HUES64 (cell line): Measurements from ENCODE around the gene WDR87.
A peak's percentile ranks its signal among the peaks of the same experiment; 100 is the strongest.

Experiments
- H3K27ac ChIP-seq: 2 replicates; pipeline ENCODE4 v1.7.0; 2013; ENCODE audit warnings: low read depth, low read length, inconsistent platforms
- H3K27me3 ChIP-seq: 2 replicates; pipeline ENCODE4 v1.6.1; 2013; ENCODE audit warnings: mild to moderate bottlenecking, low read length; ENCODE audit not compliant: insufficient read depth
- H3K36me3 ChIP-seq: 2 replicates; pipeline ENCODE4 v1.6.1; 2013; ENCODE audit warnings: mild to moderate bottlenecking, low read length; ENCODE audit not compliant: insufficient read depth
- H3K4me1 ChIP-seq: 2 replicates; pipeline ENCODE4 v1.6.1; 2013; ENCODE audit warnings: mild to moderate bottlenecking, low read length, moderate library complexity; ENCODE audit not compliant: insufficient read depth
- H3K4me3 ChIP-seq: 2 replicates; pipeline ENCODE4 v1.5.1; 2013; ENCODE audit warnings: mild to moderate bottlenecking, low read length, moderate library complexity
- H3K9ac ChIP-seq: 2 replicates; pipeline ENCODE4 v1.6.1; 2013; ENCODE audit warnings: mild to moderate bottlenecking, low read depth, low read length
- H3K9me3 ChIP-seq: 2 replicates; pipeline ENCODE4 v1.6.1; 2013; ENCODE audit warnings: low read depth, low read length; ENCODE audit not compliant: insufficient read depth
- WGBS: fragments of 150-250, 120-280 bp; methylation state at CpG from one replicate; pipeline ENCODE4 v1.1.7; 2013; ENCODE audit warnings: missing lambda C conversion rate; 5-methylcytosine and 5-hydroxymethylcytosine counted together

The WDR87 gene

GRCh38 chr19:37907735-37908455, 1.5 kb upstream of the WDR87 start:
- Histone ChIP-seq H3K36me3 (no peaks in the 10 kb centered on the region), H3K27ac (no peak overlapping the region), H3K9ac (peak overlapping the region; percentile 77), H3K4me1 (peaks cover 20% of the 10 kb centered on the region), H3K4me3 (peak overlapping the region; percentile 91), H3K27me3 (no peaks in the 10 kb centered on the region), H3K9me3 (no peaks in the 10 kb centered on the region)
- WGBS: 26% methylated on average over 12 of the region's 13 CpGs

- H3K9me3 ChIP-seq: no peaks in the 10 kb centered on the region
- no peaks in the 10 kb centered on the region for H3K36me3 ChIP-seq
- H3K27me3 ChIP-seq: no peaks in the 10 kb centered on the region
- peak within 1 kb of the TSS; percentile 91 for H3K4me3 ChIP-seq
- WGBS: under 1% methylated on average over 95 of the region's 95 CpGs
- peak within 1 kb of the TSS; percentile 85 for H3K27ac ChIP-seq
- H3K4me1 ChIP-seq: peaks cover 20% of the 10 kb centered on the region
- H3K9ac ChIP-seq: peak within 1 kb of the TSS; percentile 77
Measured at GRCh38 chr19:37906869-37907734, 708 bp upstream of the WDR87 start, which contains the start of gene SIPA1L3. Gene SIPA1L3 (plus strand): TSS chr19:37907208. CDS start chr19:38081566, 174,358 bp downstream.

- Histone ChIP-seq H3K36me3 (no peaks in the 10 kb centered on the region), H3K27me3 (no peaks in the 10 kb centered on the region), H3K27ac (no peak overlapping the region), H3K4me3 (no peak overlapping the region), H3K4me1 (peaks cover 9% of the 10 kb centered on the region), H3K9ac (no peak overlapping the region), H3K9me3 (no peaks in the 10 kb centered on the region)
- WGBS: 89% methylated on average over 2 of the region's 2 CpGs
Measured at GRCh38 chr19:37903096-37903495, 3.3 kb downstream of the WDR87 start.

GRCh38 chr19:37902668-37903067, 3.7 kb downstream of the WDR87 start:
- WGBS: 2% methylated on average over 4 of the region's 4 CpGs
- Histone ChIP-seq H3K27ac (no peak overlapping the region), H3K4me3 (no peak overlapping the region), H3K9ac (no peak overlapping the region), H3K36me3 (no peaks in the 10 kb centered on the region), H3K4me1 (peaks cover 6% of the 10 kb centered on the region), H3K27me3 (no peaks in the 10 kb centered on the region), H3K9me3 (no peaks in the 10 kb centered on the region)

GRCh38 chr19:37899966-37900365, 6.4 kb downstream of the WDR87 start:
- no peak overlapping the region for H3K4me3 ChIP-seq
- no peaks in the 10 kb centered on the region for H3K36me3 ChIP-seq
- no peaks in the 10 kb centered on the region for H3K9me3 ChIP-seq
- no peaks in the 10 kb centered on the region for H3K27me3 ChIP-seq
- H3K9ac ChIP-seq: no peak overlapping the region
- H3K4me1 ChIP-seq: no peaks in the 10 kb centered on the region
- no peak overlapping the region for H3K27ac ChIP-seq
- WGBS: 93% methylated on average over 2 of the region's 2 CpGs

GRCh38 chr19:37899453-37899852, 6.9 kb downstream of the WDR87 start:
- Histone ChIP-seq H3K9ac (no peak overlapping the region), H3K27me3 (no peaks in the 10 kb centered on the region), H3K9me3 (no peaks in the 10 kb centered on the region), H3K36me3 (no peaks in the 10 kb centered on the region), H3K27ac (no peak overlapping the region), H3K4me3 (no peak overlapping the region), H3K4me1 (no peaks in the 10 kb centered on the region)
- 78% methylated on average over 1 of the region's 1 CpG for WGBS

GRCh38 chr19:37896180-37896579, 10.2 kb downstream of the WDR87 start:
- no peak overlapping the region for H3K27ac ChIP-seq
- H3K36me3 ChIP-seq: no peaks in the 10 kb centered on the region
- no peak overlapping the region for H3K4me3 ChIP-seq
- H3K9me3 ChIP-seq: no peaks in the 10 kb centered on the region
- H3K27me3 ChIP-seq: no peaks in the 10 kb centered on the region
- 95% methylated on average over 8 of the region's 8 CpGs for WGBS
- no peaks in the 10 kb centered on the region for H3K4me1 ChIP-seq
- no peak overlapping the region for H3K9ac ChIP-seq

- Histone ChIP-seq H3K4me3 (no peak overlapping the region), H3K9ac (no peak overlapping the region), H3K27me3 (no peaks in the 10 kb centered on the region), H3K9me3 (no peaks in the 10 kb centered on the region), H3K27ac (no peak overlapping the region), H3K4me1 (no peaks in the 10 kb centered on the region), H3K36me3 (no peaks in the 10 kb centered on the region)
- WGBS: 94% methylated on average over 11 of the region's 11 CpGs
Measured at GRCh38 chr19:37893845-37894575, 12.4 kb downstream of the WDR87 start.

GRCh38 chr19:37886571-37886970, 19.8 kb downstream of the WDR87 start:
- WGBS: 94% methylated on average over 1 of the region's 1 CpG
- no peak overlapping the region for H3K4me3 ChIP-seq
- H3K9ac ChIP-seq: no peak overlapping the region
- no peaks in the 10 kb centered on the region for H3K4me1 ChIP-seq
- 0 out of 2 replicates have a peak, but pooled peaks cover 9% of the 10 kb centered on the region for H3K9me3 ChIP-seq
- H3K27ac ChIP-seq: no peak overlapping the region
- H3K27me3 ChIP-seq: 0 out of 2 replicates have a peak, but pooled peaks cover 7% of the 10 kb centered on the region
- H3K36me3 ChIP-seq: no peaks in the 10 kb centered on the region

GRCh38 chr19:37885392-37885791, 21.0 kb downstream of the WDR87 start:
- Histone ChIP-seq H3K27me3 (0 out of 2 replicates have a peak, but pooled peaks cover 7% of the 10 kb centered on the region), H3K9ac (no peak overlapping the region), H3K4me3 (no peak overlapping the region), H3K9me3 (0 out of 2 replicates have a peak, but pooled peaks cover 13% of the 10 kb centered on the region), H3K27ac (no peak overlapping the region), H3K36me3 (no peaks in the 10 kb centered on the region), H3K4me1 (no peaks in the 10 kb centered on the region)
- WGBS: 94% methylated on average over 1 of the region's 1 CpG

GRCh38 chr19:37877147-37877546, 29.2 kb downstream of the WDR87 start:
- WGBS: 78% methylated on average over 1 of the region's 3 CpGs
- H3K9me3 ChIP-seq: 0 out of 2 replicates have a peak, but pooled peaks cover 11% of the 10 kb centered on the region
- H3K27ac ChIP-seq: no peak overlapping the region
- no peak overlapping the region for H3K4me3 ChIP-seq
- no peaks in the 10 kb centered on the region for H3K27me3 ChIP-seq
- H3K9ac ChIP-seq: no peak overlapping the region
- no peaks in the 10 kb centered on the region for H3K36me3 ChIP-seq
- H3K4me1 ChIP-seq: peaks cover 9% of the 10 kb centered on the region
